Stimulated activated CD4-positive, alpha-beta T cell treated with anti-CD3 and anti-CD28 coated beads, Interleukin-1b, Interleukin-23, amount 100 ng/mL, for 48 hours (primary cell): ENCODE results near the gene PMEL.
A peak's percentile ranks its signal among the peaks of the same experiment; 100 is the strongest.
"Not testable (repeated sequence)": the region's sequence is repeated elsewhere in the genome, so short reads cannot be mapped to it uniquely, and the experiment has no call there.

Source experiments
- DNase-seq: peaks from one replicate; pipeline ENCODE4 v3.0.0-alpha.2; 2020

The PMEL gene

GRCh38 chr12:55965941-55966407 lies at the start of gene PMEL:
PMEL (minus strand) TSS chr12:55966042; CDS start chr12:55966011, 31 bp downstream.
- no peak for DNase-seq

- no peak for DNase-seq
These were observed 48.4 kb upstream of the PMEL start for GRCh38 chr12:56014205-56014604.

GRCh38 chr12:56013482-56013881 lies 47.6 kb upstream of the PMEL start:
- DNase-seq = no peak

- DNase-seq = no peak
These were observed 45.8 kb upstream of the PMEL start for GRCh38 chr12:56011509-56012090.

GRCh38 chr12:56010111-56010570 lies 44.3 kb upstream of the PMEL start:
- DNase-seq = no peak

GRCh38 chr12:56007564-56008559 lies 42.0 kb upstream of the PMEL start:
- DNase-seq = peak; percentile 51

- DNase-seq = no peak
These were observed 38.4 kb upstream of the PMEL start for GRCh38 chr12:56004211-56004610.

- DNase-seq = not testable (repeated sequence)
These were observed 37.5 kb upstream of the PMEL start for GRCh38 chr12:56003376-56003775.

- no peak for DNase-seq
These were observed 35.8 kb upstream of the PMEL start for GRCh38 chr12:56001487-56002100.

GRCh38 chr12:55999999-56000540 lies 34.2 kb upstream of the PMEL start:
- not testable (repeated sequence) for DNase-seq

GRCh38 chr12:55999522-55999921 lies 33.7 kb upstream of the PMEL start:
- not testable (repeated sequence) for DNase-seq

- no peak for DNase-seq
These were observed 31.7 kb upstream of the PMEL start for GRCh38 chr12:55997535-55997859.

- DNase-seq = peak; percentile 52
These were observed 31.1 kb upstream of the PMEL start, which contains the start of gene SUOX for GRCh38 chr12:55996715-55997534. SUOX (plus strand) TSS chr12:55997276; CDS start chr12:56002222, 4,946 bp downstream.

GRCh38 chr12:55996201-55996714 lies 30.4 kb upstream of the PMEL start:
- peak; percentile 57 for DNase-seq

- no peak for DNase-seq
These were observed 29.5 kb upstream of the PMEL start for GRCh38 chr12:55995366-55995765.

- no peak for DNase-seq
These were observed 27.5 kb upstream of the PMEL start for GRCh38 chr12:55993230-55993853.

GRCh38 chr12:55991110-55991509 lies 25.3 kb upstream of the PMEL start:
- no peak for DNase-seq

- not testable (repeated sequence) for DNase-seq
These were observed 20.1 kb upstream of the PMEL start for GRCh38 chr12:55985976-55986375.

- DNase-seq = no peak
These were observed 19.5 kb upstream of the PMEL start for GRCh38 chr12:55985341-55985740.

GRCh38 chr12:55984861-55985260 lies 19.0 kb upstream of the PMEL start:
- DNase-seq = no peak

- no peak for DNase-seq
These were observed 17.5 kb upstream of the PMEL start for GRCh38 chr12:55983232-55983842.
